Nephron progenitor cell (in vitro differentiated cells): ENCODE measurements around the gene EFNB2.

Experiments used
- DNase-seq: peaks from one replicate; pipeline ENCODE4 v3.0.0; 2021
- H3K27ac Mint-ChIP-seq: 2 replicates; pipeline ENCODE4 v1.8.0; 2021; ENCODE audit warnings: mild to moderate bottlenecking, moderate library complexity, mixed read lengths
- H3K27me3 Mint-ChIP-seq: 2 replicates; pipeline ENCODE4 v1.8.0; 2021; ENCODE audit warnings: mild to moderate bottlenecking, low read depth, mixed read lengths; ENCODE audit not compliant: poor library complexity
- H3K36me3 Mint-ChIP-seq: 2 replicates; pipeline ENCODE4 v1.8.0; 2021; ENCODE audit warnings: low read depth, mixed read lengths
- H3K4me1 Mint-ChIP-seq: 2 replicates; pipeline ENCODE4 v1.8.0; 2021; ENCODE audit warnings: mixed read lengths
- H3K4me3 Mint-ChIP-seq: 2 replicates; pipeline ENCODE4 v1.8.0; 2021; ENCODE audit warnings: mild to moderate bottlenecking, moderate library complexity, mixed read lengths
- H3K9me3 Mint-ChIP-seq: 2 replicates; pipeline ENCODE4 v1.8.0; 2021; ENCODE audit warnings: mild to moderate bottlenecking, moderate library complexity, mixed read lengths
- CTCF ChIP-seq: fragments of 200-600 bp; sonication (generic); IDR thresholded peaks from 2 replicates; pipeline ENCODE4 v1.5.0; 2021; ENCODE audit warnings: antibody characterized with exemption

EFNB2 gene

DNA sequence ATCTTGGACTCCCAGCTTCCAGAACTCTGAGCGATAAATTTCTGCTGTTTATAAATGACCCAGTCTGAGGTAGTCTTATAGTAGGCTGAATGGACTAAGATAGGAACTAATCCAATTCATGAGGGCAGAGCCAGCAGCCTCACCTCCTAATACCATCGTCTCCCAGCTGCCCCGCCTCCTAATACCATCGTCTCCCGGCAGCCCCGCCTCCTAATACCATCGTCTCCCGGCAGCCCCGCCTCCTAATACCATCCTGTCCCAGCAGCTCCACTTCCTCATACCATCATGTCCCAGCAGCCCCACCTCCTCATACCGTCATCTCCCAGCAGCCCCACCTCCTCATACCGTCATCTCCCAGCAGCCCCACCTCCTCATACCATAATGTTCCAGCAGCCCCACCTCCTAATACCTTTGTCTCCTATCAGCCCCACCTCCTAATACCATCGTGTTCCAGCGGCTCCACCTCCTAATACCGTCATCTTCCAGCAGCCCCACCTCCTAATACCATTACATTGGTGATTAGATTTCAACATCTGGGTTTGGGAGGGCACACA is 34.9 kb upstream of the EFNB2 start:
- H3K4me3 Mint-ChIP-seq, result peak overlapping the region; percentile 68
- H3K4me1 Mint-ChIP-seq, result peaks cover 20% of the 10 kb centered on the region
- no peaks in the 10 kb centered on the region for H3K9me3 Mint-ChIP-seq
- peaks cover 3% of the 10 kb centered on the region for H3K27me3 Mint-ChIP-seq
- H3K27ac Mint-ChIP-seq, result no peak overlapping the region
- H3K36me3 Mint-ChIP-seq, result peaks cover 19% of the 10 kb centered on the region
- peak; percentile 63 for DNase-seq
- TF ChIP-seq CTCF, result no peak

DNA sequence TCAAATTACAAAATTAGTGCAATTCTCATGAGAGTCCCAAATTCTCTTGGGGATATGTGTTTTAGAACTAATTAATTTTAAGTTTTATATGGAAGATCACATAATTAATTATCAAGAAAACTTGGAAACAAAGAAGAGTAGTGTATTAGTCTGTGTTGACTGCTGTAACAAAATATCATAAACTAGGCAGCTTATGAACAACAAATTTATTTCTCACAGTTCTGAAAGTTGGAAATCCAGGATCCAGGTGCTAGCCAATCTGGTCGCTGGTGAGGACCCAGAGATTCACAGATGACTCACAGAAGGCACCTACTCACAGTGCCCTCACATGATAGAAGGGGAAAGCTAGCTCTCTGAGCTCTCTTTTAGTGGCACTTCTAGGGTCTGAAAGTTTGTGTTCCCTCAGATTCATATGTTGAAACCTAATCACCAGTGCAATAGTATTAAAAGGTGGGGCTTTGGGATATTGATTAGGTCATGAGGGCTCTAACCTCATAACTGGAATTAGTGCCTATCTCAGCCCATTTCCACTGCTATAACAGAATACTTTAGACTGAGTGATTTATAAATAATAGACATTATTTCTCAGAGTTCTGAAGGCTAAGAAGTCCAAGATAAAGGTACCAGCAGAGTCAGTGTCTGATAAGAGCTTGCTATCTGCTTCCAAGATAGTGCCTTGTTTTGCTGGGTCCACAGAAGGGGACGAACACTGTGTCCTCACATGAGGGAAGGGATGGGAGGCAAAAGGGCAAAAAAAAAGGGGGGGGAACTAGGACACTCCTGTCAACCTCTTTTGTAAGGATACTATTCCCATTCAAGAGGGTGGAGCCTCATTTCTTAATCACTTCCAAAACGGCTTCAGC is 34.0 kb upstream of the EFNB2 start:
- no peak for TF ChIP-seq CTCF
- H3K27ac Mint-ChIP-seq, result no peak overlapping the region
- DNase-seq, result no peak
- no peaks in the 10 kb centered on the region for H3K9me3 Mint-ChIP-seq
- H3K4me3 Mint-ChIP-seq, result no peak overlapping the region
- peaks cover 29% of the 10 kb centered on the region for H3K4me1 Mint-ChIP-seq
- H3K36me3 Mint-ChIP-seq, result peaks cover 21% of the 10 kb centered on the region
- H3K27me3 Mint-ChIP-seq, result peaks cover 3% of the 10 kb centered on the region

GRCh38 chr13:106568299-106569003 is 33.0 kb upstream of the EFNB2 start:
- peak overlapping the region; percentile 100 for H3K4me3 Mint-ChIP-seq
- peaks cover 3% of the 10 kb centered on the region for H3K27me3 Mint-ChIP-seq
- peaks cover 39% of the 10 kb centered on the region for H3K4me1 Mint-ChIP-seq
- H3K27ac Mint-ChIP-seq, result no peak overlapping the region
- peaks cover 22% of the 10 kb centered on the region for H3K36me3 Mint-ChIP-seq
- H3K9me3 Mint-ChIP-seq, result no peaks in the 10 kb centered on the region
- no peak for TF ChIP-seq CTCF
- no peak for DNase-seq

- Mint-ChIP-seq H3K36me3 (peaks cover 24% of the 10 kb centered on the region), H3K4me1 (peaks cover 44% of the 10 kb centered on the region)
- peak; percentile 98 for DNase-seq
Observed at GRCh38 chr13:106567474-106568298, 32.2 kb upstream of the EFNB2 start, which contains the start of gene ARGLU1. Gene ARGLU1 (minus strand): TSS chr13:106568137. CDS start chr13:106567919, 218 bp downstream.

More at GRCh38 chr13:106567474-106568298, 32.2 kb upstream of the EFNB2 start, which contains the start of gene ARGLU1:
- Mint-ChIP-seq H3K9me3 (no peaks in the 10 kb centered on the region), H3K4me3 (peak within 1 kb of the TSS; percentile 100), H3K27me3 (peaks cover 3% of the 10 kb centered on the region), H3K27ac (peak within 1 kb of the TSS; percentile 99)
- TF ChIP-seq CTCF, result no peak
